T-helper 2 cell (primary cell): Measurements from ENCODE around the gene VTCN1.

Source experiments
- DNase-seq, 5 experiments: peaks; one replicate each; pipeline versions ENCODE4 v3.0.0 to v3.0.0-alpha.2; 2012 to 2022

VTCN1 gene

GRCh38 chr1:117208580-117208979, 2.1 kb downstream of the VTCN1 start:
- DNase-seq = no peak

DNA sequence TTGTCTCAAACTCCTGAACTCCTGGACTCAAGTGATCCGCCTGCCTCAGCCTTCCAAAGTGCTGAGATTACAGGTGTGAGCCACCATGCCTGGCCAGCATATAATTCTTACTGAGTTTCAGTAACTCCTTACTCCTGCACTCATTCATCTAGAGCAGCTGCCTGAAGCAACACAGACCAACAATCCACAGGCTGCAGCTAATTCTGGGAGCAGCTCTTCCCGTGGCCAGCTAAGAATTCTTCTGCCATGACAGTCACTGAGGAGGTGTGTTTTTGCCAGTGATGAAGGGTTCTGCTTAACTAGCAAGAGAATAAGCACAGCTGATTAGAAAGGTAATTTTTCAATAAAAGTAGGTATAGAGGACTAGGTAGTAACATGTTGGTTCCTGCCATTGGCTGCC, 5.4 kb downstream of the VTCN1 start:
- DNase-seq = no peak

DNA sequence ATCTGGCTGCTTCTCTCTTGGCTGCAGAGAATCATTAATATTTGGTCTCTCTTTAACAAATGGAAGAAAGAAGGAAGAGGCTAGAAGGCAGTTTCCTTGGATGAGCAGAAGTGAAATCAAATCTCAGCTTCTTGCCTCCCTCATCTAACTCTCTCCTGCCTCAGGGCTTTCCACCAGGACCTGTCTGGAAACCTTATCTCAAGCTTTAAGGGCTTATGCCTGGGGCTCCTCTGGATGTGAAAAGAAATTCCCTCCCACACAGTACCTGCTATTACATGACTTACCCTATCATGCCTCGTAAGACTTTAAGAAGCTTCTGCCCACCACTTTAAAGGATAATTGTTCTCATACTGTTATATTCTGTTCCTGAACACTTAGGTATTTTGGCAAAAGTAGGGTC, 8.9 kb downstream of the VTCN1 start:
- DNase-seq = no peak

- DNase-seq = no peak
Observed at GRCh38 chr1:117198097-117198496, 12.6 kb downstream of the VTCN1 start.

- DNase-seq = no peak
Observed at GRCh38 chr1:117189726-117190125, 21.0 kb downstream of the VTCN1 start.

GRCh38 chr1:117188816-117189437, 21.8 kb downstream of the VTCN1 start:
- no peak for DNase-seq

DNA sequence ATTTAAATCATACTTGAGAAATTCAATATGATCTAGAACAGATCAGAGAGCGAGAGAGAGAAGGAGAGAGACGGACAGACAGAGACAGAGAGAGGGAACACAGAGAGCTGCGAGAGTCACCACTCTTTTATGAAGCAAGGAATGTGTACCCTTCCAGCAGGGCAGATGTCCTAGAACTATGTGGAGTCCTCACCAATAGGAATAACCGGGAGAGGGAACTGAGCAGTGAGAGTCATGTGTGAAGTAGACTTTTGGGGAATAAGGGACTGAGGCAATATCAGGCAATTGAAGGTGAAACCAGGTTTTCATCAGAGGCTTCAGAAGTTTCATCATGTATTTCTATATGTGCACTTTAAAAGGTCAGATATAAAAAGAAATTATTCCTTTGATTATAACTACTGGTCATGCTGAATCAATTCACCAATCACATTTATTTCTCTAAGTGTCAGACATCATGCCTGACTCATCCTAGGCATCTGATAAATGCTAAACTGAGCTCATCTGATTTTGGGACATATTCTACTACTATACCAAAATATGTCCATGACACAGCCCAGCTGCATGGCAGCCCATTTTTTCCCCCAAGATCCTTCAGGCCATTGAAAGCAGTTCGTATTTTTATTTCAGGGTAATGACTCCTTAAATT, 22.4 kb downstream of the VTCN1 start:
- DNase-seq = no peak

DNA sequence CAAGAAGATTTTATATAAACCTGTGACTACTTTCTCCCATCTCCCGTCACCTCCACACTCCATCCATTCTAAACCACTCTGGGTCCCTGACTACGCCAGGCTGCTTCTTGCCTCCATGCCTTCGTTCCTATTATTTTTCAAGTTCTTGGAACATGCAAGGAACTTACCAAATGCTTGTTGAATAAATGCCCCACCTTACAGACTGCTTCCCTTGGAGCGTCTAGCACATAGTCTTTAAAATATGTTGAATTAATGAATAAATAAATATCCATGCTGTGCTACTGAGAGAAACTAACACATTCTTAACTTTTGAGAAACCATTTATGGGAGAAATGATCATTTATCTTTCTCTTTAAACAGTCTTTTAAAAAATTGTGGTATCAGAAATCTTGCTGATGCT, 27.6 kb downstream of the VTCN1 start:
- DNase-seq = no peak

GRCh38 chr1:117182319-117182718, 28.4 kb downstream of the VTCN1 start:
- DNase-seq = no peak

GRCh38 chr1:117181630-117182041, 29.1 kb downstream of the VTCN1 start:
- no peak for DNase-seq

DNA sequence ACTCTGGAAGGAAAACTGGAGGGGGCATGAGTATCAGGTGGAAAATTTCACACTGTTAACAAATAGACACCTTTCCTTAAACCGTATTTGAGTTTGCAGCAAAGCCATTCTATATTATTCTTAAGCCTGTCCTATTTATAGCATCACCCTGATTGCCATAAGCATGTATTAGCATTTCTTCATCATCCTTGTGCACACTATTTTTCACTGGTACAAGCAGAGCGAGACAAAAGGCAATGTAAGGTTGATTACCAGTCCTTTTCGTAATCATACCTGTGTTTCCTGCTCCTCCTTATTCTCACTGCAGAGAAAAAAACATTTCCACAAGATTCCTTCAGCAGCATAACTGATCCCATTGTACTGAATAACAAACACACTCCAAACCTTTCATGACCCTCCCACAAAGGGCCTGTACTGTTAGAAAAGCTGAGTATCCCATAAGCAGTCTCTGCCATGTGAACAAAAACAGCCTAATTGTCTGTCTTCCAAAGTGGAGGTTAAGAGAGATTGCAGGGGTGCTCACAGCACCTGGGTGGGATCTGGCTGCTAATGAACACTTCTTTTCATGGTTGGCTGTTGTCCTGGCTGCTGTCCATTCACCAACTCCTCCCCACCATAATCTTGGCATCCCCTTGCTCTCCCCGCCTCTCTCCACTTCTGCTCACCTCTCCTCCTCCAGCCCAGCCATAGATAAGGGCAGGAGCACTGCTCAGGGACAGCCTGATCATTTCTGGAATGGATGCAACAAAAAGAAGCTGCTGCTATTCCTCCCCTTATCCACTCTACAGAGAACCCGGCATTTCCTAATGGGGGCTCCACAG, 30.4 kb downstream of the VTCN1 start:
- no peak for DNase-seq

GRCh38 chr1:117179471-117179870, 31.3 kb downstream of the VTCN1 start:
- DNase-seq = no peak

- DNase-seq = no peak
Observed at GRCh38 chr1:117178756-117179155, 32.0 kb downstream of the VTCN1 start.

- DNase-seq = no peak
Observed at GRCh38 chr1:117177376-117177775, 33.4 kb downstream of the VTCN1 start.

DNA sequence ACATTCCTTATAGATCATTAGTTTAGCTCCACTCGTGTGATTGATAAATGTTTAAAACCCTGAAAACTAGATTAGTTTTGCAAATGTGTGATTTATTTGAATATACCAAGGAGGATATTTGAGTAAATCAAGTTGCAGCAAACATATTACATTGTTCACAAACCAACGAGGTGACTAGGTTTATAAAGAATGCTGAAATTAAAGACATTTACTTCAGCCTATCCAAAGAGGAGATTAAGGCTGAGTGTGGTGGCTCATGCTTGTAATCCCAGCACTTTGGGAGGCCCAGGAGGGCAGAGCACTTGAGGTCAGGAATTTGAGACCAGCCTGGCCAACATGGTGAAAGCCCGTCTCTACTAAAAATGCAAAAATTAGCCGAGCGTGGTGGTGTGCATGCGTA, 34.1 kb downstream of the VTCN1 start:
- DNase-seq = no peak

DNA sequence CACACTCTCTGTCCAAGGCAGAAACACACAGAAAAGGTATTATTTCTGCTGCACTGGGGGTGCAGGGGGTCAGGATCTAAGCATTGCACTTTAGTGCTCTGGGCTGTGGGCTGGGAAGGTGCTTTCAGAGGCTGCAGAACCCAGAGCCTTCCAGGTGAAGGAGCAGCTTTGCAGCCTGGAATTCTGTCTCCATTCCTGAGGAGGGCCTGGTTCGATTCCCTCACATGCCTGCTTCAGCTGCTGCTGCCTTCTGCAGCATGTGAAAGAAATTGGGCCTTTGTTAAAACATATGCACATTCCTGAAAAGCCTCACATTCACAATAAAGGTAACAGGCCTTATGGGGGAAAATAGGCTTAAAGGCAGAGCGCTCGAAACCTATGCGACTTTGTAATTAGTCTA, 35.9 kb downstream of the VTCN1 start:
- no peak for DNase-seq

- no peak for DNase-seq
Observed at GRCh38 chr1:117173691-117174090, 37.0 kb downstream of the VTCN1 start.

GRCh38 chr1:117173006-117173405, 37.7 kb downstream of the VTCN1 start:
- no peak for DNase-seq

- no peak for DNase-seq
Observed at GRCh38 chr1:117171900-117172511, 38.7 kb downstream of the VTCN1 start.

GRCh38 chr1:117169871-117170596, 40.7 kb downstream of the VTCN1 start:
- DNase-seq = no peak

- DNase-seq = no peak
Observed at GRCh38 chr1:117167402-117167801, 43.3 kb downstream of the VTCN1 start.

- no peak for DNase-seq
Observed at GRCh38 chr1:117166076-117166475, 44.7 kb downstream of the VTCN1 start.

DNA sequence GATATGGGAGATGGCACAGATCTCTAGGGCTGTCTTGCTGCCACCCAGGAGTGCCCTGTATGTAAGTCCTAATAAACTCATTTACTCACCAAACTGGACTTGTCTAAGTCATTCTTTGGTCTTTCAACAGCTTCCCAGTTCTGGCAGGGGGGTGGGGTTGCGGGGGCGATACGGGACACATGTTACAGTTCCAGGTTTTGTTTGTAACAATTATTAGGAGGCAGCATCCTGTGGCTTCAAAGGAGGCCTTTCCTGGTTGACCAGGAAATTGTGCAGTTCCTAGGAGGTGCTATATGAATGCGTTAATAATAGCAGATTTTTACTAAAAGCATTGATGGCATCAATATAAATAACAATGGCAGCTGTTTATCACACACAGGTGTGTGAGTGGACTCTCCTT, 46.5 kb downstream of the VTCN1 start:
- DNase-seq = no peak
